ENCODE results near the gene ADAM22.

DNA sequence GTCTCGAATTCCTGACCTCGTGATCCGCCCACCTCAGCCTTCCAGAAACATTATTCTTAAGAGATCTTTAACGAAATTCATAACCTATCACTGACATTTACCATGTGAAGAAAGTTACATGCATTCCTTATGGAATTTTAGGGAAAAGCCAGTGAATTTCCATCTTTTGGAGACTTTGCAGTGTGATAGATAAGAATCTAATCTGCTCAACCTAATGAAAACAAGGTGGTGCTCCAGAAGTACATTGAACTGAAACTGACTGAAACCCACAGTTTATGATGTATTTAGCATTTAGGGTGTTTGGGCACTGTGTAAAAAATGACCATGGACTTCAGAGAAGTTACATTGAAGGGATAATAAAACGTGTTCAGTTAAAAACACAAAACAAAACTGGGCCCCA lies 242.1 kb downstream of the ADAM22 start:
- TF ChIP-seq, protein P1, sequence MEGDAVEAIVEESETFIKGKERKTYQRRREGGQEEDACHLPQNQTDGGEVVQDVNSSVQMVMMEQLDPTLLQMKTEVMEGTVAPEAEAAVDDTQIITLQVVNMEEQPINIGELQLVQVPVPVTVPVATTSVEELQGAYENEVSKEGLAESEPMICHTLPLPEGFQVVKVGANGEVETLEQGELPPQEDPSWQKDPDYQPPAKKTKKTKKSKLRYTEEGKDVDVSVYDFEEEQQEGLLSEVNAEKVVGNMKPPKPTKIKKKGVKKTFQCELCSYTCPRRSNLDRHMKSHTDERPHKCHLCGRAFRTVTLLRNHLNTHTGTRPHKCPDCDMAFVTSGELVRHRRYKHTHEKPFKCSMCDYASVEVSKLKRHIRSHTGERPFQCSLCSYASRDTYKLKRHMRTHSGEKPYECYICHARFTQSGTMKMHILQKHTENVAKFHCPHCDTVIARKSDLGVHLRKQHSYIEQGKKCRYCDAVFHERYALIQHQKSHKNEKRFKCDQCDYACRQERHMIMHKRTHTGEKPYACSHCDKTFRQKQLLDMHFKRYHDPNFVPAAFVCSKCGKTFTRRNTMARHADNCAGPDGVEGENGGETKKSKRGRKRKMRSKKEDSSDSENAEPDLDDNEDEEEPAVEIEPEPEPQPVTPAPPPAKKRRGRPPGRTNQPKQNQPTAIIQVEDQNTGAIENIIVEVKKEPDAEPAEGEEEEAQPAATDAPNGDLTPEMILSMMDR (IDR thresholded peaks at IDR 0.05) = no peak
- no peak for TF ChIP-seq POLR2A (IDR thresholded peaks at IDR 0.05)

Data from ovary (tissue), 3 donors.